BJ (cell line): ENCODE measurements around the gene ZNF618. TPM values are rescaled to one million over a fixed set of nuclear protein-coding genes. Genes with fewer than 3 reads are reported as not detected.
"Not testable (repeated sequence)": the region's sequence is repeated elsewhere in the genome, so short reads cannot be mapped to it uniquely, and the experiment has no call there.

Experiments
- CTCF ChIA-PET: fragments of 350-600 bp; formaldehyde crosslinking; extraction: SDS; loops from one replicate; lab custom pipeline; 2021; ENCODE audit warnings: antibody characterized with exemption, inconsistent platforms; lab: Yijun Ruan, JAX
- POLR2A ChIA-PET: fragments of 300-600 bp; sonication (Branson Sonifier 250); formaldehyde crosslinking; extraction: SDS; loops from one replicate; lab custom pipeline; 2021; ENCODE audit warnings: antibody characterized with exemption; lab: Charles Lee
- DNase-seq: peaks from one replicate; pipeline ENCODE4 v3.0.0-alpha.2; 2011; ENCODE audit warnings: low read depth
- H3K27me3 ChIP-seq: 2 replicates; pipeline ENCODE4 v1.6.0; 2011; ENCODE audit warnings: low read length; ENCODE audit not compliant: control insufficient read depth, insufficient read depth
- H3K36me3 ChIP-seq: 2 replicates; pipeline ENCODE4 v1.5.1; 2011; ENCODE audit warnings: low read length; ENCODE audit not compliant: control insufficient read depth, insufficient read depth
- H3K4me3 ChIP-seq: 2 replicates; pipeline ENCODE4 v1.5.1; 2011; ENCODE audit warnings: low read depth, mild to moderate bottlenecking, control low read depth, low read length
- polyA plus RNA-seq: library from polyadenylated mRNA; depleted of rRNA; stranded (reverse); fragments of >200 nt; gene quantifications from 2 replicates; pipeline ENCODE4 v1.2.3, GENCODE V29; 2011
- TF ChIP-seq, protein P1 (sequence below): IDR thresholded peaks from 2 replicates; pipeline ENCODE4 v1.5.1; 2011; ENCODE audit warnings: low read depth, mild to moderate bottlenecking, control low read depth, inconsistent platforms, low read length, moderate library complexity; ENCODE audit not compliant: insufficient read depth

Gene ZNF618
- polyA plus RNA-seq, 1 experiment: 5.4 TPM

DNA sequence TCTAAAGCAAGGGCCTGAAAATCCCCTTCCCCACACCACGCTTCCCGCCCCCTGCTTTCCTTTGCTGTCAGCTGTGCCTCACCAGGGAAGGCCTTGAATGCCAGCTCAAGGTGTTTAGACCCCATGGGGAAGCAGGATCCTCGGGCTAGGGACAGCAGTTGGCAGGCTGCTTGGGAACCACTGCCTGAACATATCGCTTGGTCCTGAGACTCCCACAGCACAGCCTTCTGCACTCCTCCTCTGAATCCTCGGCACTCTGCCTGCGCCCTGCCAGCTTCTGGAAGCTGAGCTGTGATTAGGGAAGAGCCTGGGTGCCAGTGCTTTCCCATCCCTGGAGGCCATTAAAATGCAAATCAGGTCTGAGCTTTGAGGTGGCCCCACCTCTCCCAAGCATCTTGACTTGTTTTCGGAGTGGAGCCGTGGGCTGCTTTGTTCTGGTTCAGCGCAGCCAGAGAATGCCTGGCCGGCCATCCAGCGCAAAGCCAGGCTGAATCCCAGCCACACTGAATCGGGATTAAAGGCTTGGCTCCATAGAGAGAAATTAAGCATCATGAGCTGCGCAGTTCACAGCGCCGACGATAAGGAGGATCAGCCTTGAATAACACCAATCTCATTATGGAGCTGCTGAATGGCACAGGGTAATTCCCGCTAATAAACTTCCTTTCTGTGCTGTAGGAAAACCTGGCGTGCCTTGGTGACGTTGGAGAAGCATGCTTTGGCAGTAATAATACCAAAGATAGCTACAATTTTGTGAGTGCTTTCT, 162.0 kb downstream of the ZNF618 start:
- Histone ChIP-seq H3K36me3 (peaks cover 26% of the 10 kb centered on the region), H3K4me3 (no peak overlapping the region), H3K27me3 (no peaks in the 10 kb centered on the region)
- ChIA-PET POLR2A (no interaction called here), CTCF (interaction anchor here (1.5 kb wide), 1 partner anchor 301 kb away, joined by 5 read pairs; no protein-coding TSS in a partner anchor)
- no peak for DNase-seq
- TF ChIP-seq, protein P1, sequence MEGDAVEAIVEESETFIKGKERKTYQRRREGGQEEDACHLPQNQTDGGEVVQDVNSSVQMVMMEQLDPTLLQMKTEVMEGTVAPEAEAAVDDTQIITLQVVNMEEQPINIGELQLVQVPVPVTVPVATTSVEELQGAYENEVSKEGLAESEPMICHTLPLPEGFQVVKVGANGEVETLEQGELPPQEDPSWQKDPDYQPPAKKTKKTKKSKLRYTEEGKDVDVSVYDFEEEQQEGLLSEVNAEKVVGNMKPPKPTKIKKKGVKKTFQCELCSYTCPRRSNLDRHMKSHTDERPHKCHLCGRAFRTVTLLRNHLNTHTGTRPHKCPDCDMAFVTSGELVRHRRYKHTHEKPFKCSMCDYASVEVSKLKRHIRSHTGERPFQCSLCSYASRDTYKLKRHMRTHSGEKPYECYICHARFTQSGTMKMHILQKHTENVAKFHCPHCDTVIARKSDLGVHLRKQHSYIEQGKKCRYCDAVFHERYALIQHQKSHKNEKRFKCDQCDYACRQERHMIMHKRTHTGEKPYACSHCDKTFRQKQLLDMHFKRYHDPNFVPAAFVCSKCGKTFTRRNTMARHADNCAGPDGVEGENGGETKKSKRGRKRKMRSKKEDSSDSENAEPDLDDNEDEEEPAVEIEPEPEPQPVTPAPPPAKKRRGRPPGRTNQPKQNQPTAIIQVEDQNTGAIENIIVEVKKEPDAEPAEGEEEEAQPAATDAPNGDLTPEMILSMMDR: no peak

- Histone ChIP-seq H3K4me3 (no peak overlapping the region), H3K36me3 (peaks cover 24% of the 10 kb centered on the region), H3K27me3 (no peaks in the 10 kb centered on the region)
- CTCF ChIA-PET: interaction anchor here (1.5 kb wide), 1 partner anchor 302 kb away, joined by 5 read pairs; no protein-coding TSS in a partner anchor
- no peak for DNase-seq
- TF ChIP-seq, protein P1: no peak
- POLR2A ChIA-PET: no interaction called here
Measured at GRCh38 chr9:114038724-114039313, 162.7 kb downstream of the ZNF618 start.

DNA sequence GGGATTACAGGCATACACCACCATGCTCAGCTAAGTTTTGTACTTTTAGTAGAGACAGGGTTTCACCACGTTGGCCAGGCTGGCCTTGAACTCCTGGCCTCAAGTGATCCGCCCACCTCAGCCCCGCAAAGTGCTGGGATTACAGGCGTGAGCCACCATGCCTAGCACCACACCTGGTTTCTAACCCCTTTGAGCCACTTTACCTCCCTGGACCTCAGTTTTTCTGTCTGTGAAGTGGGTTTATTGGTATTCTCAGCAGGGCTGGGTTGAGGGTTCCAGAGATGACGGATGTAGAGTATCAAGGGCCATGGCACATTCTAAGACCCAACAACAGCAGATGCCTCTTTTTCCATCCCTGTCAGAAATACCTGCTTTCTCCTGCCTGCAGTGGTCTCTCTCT, 163.4 kb downstream of the ZNF618 start:
- no peak for DNase-seq
- Histone ChIP-seq H3K4me3 (no peak overlapping the region), H3K36me3 (peaks cover 21% of the 10 kb centered on the region), H3K27me3 (no peaks in the 10 kb centered on the region)
- POLR2A ChIA-PET: no interaction called here
- CTCF ChIA-PET: interaction anchor here (0.6 to 0.7 kb wide), 2 partner anchors 166 to 342 kb away, joined by 4 read pairs; no protein-coding TSS in a partner anchor
- TF ChIP-seq, protein P1: no peak

DNA sequence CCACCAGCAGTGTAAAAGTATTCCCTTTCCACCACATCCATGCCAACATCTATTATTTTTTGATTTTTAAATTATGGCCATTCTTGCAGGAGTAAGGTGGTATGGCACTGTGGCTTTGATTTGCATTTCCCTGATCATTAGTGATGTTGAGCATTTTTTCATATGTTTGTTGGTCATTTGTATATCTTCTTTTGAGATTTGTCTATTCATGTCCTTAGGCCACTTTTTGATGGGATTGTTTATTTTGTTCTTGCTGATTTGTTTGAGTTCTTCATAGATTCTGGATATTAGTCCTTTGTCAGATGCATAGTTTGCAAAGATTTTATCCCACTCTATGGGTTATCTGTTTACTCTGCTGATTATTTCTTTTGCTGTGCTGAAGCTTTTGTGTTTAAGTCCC, 167.6 kb downstream of the ZNF618 start:
- POLR2A ChIA-PET, H3K27me3 ChIP-seq, H3K36me3 ChIP-seq, DNase-seq, H3K4me3 ChIP-seq: not testable (repeated sequence)
- CTCF ChIA-PET: interaction anchor here (0.6 to 1.4 kb wide), 3 partner anchors 18 to 313 kb away, joined by 3 to 4 read pairs (median 4); no protein-coding TSS in a partner anchor

GRCh38 chr9:114046237-114046755, 170.2 kb downstream of the ZNF618 start:
- ChIA-PET CTCF (interaction anchor here (1.0 kb wide), 1 partner anchor 239 kb away, joined by 3 read pairs; no protein-coding TSS in a partner anchor), POLR2A (no interaction called here)
- TF ChIP-seq, protein P1: no peak
- no peaks in the 10 kb centered on the region for H3K27me3 ChIP-seq
- H3K36me3 ChIP-seq: peaks cover 15% of the 10 kb centered on the region
- no peak overlapping the region for H3K4me3 ChIP-seq
- no peak for DNase-seq
